ENCODE measurements around the gene FRMPD4.
"Not testable (repeated sequence)": the region's sequence is repeated elsewhere in the genome, so short reads cannot be mapped to it uniquely, and the experiment has no call there.

The FRMPD4 gene

DNA sequence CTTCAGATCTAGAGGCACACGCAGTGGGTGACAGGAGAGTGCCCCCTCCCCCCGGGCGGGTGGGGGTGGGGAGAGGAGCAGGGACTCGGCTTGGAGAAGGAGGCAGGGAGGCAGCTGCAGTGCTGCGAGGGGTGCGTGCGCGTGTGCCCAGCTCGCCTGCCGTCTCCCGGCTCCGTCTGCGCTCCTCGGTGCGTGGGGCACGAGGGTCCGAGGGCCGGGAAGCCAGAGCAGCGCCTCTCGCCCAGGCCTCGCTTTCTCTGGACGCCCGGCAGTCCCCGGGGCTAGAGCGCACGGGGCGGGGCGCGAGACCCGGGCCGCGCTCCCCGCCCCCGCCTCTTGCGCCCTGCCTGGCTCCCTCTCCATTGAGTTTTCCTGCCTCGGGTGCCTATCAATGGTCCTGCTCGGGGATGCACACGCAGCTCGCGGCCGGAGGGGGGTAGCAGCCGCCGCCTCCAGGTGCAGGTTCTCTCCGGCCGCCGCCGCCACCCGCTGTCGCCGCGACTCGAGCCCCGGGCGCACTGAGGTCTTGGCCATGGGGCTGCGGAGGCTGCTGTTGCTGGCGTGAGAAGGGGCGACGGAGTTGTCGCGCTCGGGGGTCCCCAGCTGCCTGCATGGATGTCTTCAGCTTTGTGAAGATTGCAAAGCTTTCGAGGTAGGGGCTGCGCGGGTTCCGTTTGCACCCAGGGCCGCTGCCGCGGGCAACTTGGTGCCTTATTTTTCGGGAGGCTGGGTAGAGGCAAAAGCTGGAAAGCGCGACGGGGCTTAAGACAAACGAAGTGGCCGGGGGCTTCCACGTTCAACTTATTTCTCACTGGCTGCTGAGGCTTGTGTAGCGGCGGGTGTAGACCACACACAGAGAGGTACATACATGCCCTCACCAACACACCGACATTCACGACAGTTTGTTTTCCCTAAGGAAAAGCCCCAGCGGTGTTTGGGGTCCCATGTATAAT, at the start of gene FRMPD4:
Gene FRMPD4 (plus strand): TSS at position 113 of the 953 bp plus-strand sequence. CDS start 499 bp downstream, at position 612.
- DNase-seq = no peak

- no peak for DNase-seq
Observed at GRCh38 chrX:12089740-12090139, 48.5 kb upstream of the FRMPD4 start.

DNA sequence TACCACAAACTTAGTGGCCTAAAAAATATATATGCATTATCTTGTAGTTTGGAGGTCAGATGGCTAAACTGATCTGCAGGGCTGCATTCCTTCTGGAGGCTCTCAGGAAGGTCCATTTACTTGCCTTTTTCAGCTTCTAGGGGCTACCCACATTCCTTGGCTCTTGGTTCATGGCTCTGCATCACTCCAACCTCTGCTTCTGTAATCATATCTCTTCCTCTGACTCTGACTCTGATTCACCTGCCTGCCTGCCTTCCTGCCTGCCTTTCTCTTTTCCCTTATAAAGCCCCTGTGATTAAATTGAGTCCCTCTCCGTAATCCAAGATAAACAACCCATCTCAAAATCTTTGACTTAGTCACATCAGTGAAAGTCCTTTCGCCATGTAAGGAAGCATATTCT, 25.0 kb upstream of the FRMPD4 start:
- DNase-seq = no peak

- DNase-seq = no peak
Observed at GRCh38 chrX:12115377-12115776, 22.9 kb upstream of the FRMPD4 start.

- DNase-seq = no peak
Observed at GRCh38 chrX:12118134-12118533, 20.1 kb upstream of the FRMPD4 start.

- no peak for DNase-seq
Observed at GRCh38 chrX:12128017-12128416, 10.3 kb upstream of the FRMPD4 start.

DNA sequence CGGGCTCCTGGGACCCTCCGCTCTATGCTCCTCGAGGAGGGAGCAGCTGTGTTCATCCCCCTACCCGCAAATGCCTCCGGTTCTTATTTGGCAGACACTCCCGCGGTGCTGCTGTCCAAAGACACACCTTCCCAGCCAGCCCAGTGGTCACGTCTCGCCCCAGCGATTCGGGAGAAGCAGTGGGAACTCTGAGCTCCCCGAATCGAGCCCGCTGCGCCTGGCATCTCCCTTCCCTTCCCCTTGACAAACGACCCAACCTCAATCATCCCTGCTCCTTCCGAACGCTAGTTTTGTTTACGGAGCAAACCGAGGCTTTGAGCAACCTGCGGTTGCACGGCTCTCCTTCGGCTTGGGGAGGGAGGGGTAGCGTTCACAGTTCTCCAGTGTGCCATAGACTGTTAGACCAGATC, 317 bp upstream of the FRMPD4 start:
- DNase-seq = no peak

DNA sequence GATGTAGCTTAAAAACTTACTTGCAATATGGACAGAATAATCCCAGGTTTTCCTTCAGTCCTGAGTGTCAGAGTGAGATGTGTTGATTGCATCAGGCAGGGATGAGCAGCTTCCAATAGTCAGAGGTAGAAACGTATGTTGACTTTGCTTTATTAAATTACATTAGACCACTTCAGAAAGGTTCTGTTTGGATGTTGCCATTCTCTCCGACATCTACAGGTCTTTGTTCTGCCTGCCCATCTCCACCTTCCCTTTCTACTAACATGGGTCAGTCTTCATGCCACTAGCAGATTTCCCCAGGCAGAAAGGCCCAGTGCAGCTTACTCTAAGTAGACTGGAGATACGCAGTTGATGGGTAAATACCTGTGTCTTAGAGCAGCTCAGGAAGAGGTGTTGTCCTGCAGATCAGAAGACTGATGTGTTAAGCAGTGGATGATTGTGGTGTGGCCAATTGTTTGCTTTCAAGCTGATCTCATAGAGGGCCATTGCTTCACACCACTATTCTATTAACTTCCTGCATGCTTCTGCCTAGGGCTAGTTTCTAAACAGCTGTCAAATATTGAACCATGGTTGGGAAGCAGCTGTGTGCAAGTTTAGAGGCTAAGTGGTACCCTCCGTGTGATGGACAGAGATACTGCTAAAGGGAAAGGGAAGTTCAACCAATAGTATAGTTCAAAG, 1.8 kb downstream of the FRMPD4 start:
- no peak for DNase-seq

DNA sequence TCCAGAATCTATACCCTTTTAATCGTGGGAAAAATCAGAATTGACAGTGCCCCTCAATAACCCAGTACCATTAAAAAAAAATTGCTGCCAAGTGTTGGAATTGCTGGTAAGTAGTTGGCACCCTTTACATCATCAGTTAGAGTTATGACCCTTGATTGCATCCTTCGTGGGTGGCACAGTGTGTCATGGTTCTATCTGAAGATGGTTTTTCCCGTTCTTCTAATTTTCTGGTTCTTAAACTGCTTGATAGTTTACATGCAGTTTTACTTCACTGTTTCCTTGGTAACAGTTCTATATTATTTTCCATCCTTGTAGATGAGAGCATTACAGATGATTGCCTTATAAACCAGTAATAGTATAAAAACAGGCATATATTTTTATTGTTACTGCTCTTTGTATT, 3.2 kb downstream of the FRMPD4 start:
- no peak for DNase-seq

DNA sequence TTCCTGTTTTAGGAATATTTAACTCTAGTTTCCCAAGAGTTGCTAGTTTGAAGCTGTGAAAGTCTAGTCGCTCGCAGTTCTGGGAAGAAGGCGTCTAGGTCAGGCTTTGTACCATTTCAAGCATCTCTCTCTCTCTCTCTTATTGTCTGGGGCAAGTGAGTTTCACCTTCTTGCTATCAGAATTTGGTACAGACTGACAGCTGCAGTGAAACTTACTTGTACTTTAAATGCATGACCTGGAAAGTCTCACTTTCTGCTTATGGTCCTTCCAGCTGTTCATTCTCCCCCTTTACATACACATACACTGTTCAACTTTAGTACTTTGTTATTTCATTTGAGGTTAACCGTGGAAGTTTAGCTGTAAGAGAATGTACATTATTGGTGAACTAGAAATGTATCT, 4.4 kb downstream of the FRMPD4 start:
- no peak for DNase-seq

GRCh38 chrX:12145402-12145801, 7.1 kb downstream of the FRMPD4 start:
- DNase-seq = no peak

DNA sequence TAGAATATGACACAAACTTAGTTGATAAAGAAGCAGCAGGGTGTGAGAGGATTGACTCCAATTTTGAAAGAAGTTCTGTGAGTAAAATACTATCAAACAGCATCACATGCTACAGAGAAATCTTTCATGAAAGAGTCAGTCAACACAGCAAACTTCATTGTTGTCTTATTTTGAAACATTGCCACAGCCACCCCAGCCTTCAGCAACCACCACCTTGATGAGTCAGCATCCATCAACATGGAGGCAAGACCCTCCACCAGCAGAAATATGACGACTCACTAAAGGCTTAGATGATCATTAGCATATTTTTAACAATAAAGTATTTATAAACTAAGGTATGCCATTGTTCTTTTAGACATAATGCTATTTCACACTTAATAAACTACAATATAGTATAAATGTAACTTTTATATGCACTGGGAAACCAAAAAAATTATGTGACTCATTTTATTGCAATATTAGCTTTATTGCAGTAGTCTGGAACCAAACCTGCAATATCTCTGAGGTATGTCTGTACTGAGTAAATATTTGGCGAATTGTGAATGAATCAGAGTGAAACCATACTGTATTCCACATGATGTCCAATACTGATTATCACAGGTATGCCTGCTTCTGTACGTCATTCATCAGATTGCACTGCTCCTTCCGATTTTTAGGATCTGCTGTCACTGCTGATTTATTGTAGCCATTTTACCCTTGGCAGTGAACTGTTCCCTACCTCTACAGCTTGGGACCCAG, 11.6 kb downstream of the FRMPD4 start:
- no peak for DNase-seq

GRCh38 chrX:12153317-12153716, 15.0 kb downstream of the FRMPD4 start:
- DNase-seq = no peak

- DNase-seq = no peak
Observed at GRCh38 chrX:12153741-12154140, 15.5 kb downstream of the FRMPD4 start.

GRCh38 chrX:12159799-12160198, 21.5 kb downstream of the FRMPD4 start:
- no peak for DNase-seq

DNA sequence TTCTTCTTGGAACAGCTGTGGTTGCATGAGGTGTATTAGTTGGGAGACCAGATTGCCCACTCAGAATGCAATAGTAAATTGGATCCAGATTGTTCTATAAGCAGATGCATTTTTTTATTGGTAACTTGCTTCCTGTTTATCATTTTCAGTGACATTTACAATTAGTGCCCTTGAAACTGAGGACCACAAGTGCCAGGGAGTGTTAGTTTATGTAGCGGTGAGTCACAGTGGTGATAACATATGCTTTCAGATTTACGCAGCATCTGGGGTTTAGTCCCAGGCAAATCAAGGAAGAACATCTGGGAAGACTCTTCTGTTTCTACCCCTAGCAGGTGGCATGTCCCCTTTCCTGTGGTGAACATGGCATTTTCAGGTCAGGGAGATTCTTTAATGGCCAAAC, 24.1 kb downstream of the FRMPD4 start:
- DNase-seq = no peak

GRCh38 chrX:12164180-12164579, 25.9 kb downstream of the FRMPD4 start:
- not testable (repeated sequence) for DNase-seq

GRCh38 chrX:12170755-12171154, 32.5 kb downstream of the FRMPD4 start:
- no peak for DNase-seq

GRCh38 chrX:12174358-12174757, 36.1 kb downstream of the FRMPD4 start:
- no peak for DNase-seq

GRCh38 chrX:12197030-12197429, 58.8 kb downstream of the FRMPD4 start:
- DNase-seq = no peak

DNA sequence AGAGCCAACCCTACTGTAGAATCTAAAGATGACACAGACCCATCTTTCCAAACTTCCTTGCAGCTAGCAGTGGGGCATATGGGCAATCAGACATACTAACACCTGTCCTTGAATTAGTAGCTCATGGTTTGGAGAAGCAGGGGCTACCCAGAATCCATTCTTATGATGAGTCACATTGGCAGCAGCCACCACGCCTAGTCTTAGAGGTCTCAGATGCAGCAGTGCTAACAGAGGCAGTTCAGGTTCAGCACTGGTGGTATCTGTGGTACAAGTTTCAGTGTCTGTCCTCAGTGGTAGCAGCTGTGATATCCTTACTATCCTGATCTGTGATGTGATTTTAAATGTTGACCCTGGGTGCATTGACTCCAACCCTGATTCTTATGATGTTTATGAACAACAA, 68.1 kb downstream of the FRMPD4 start:
- DNase-seq = no peak

DNA sequence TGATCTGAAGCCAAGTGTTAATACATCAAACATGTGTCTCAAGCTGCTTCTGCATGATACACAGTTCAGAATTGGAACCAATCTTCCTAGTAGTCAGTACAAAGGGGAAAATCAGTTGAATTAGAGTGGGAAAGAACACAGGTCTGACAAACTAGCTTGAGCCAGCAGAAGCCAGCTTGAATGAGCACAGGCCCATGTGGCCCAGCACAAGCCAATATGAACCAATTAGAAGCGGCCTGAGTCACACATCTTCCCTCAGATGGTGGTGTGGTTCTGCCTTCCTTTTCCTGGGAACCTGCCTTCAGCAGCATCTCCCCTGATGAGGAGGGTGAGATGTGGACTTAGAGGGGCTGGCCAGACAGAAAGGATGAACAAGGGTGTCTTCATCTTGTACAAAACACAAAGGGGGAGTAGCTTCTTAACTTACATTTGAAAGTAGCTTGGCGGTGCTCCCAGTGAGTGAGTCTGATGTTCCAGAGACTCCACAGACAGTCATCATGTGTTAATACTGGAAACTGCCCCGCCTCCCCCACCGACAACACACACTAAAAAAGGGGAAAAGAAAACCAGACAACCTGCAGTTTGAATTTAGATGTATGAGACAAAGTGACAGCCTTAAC, 72.0 kb downstream of the FRMPD4 start:
- no peak for DNase-seq

DNA sequence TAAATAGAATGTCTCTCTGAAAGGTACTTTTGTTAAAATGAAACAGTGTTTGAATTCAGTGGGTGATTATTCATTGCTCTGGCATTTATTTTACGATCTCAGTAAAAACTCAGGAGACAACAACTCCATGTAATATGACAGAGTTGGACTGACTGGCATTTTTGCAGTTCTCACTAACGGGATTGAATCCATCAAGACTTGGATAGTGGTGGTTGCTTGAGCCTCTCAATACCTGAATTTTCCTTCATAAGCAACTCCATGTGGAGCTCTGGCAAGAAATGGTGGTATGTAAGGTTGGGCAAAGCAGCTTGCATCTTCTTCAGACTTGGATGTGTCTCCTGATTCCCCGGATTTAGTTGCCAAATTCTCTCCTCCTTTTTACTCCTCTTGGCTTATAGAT, 72.7 kb downstream of the FRMPD4 start:
- DNase-seq = no peak

Measured in NCI-H2227 treated with DMSO at 0.1 percent for 48 hours (cell line).